Endothelial cell of umbilical vein (primary cell): ENCODE data around the gene PGAM2. TPM values are rescaled to one million over a fixed set of nuclear protein-coding genes. Genes with fewer than 3 reads are reported as not detected.

Experiments
- BruUV-seq: library from RNA; stranded (reverse); fragments of 400-500 nt; replicated peaks from 2 replicates; lab custom pipeline; 2021; lab: Mats Ljungman, UMichigan
- CTCF ChIA-PET: fragments of 300-600, 350-600 bp; sonication (Branson Sonifier 250); formaldehyde crosslinking; loops from one replicate; lab custom pipeline; 2021; ENCODE audit warnings: antibody characterized with exemption, inconsistent platforms; lab: Charles Lee
- POLR2A ChIA-PET: fragments of 300-600, 350-600 bp; sonication (Branson Sonifier 250); formaldehyde crosslinking; loops from one replicate; lab custom pipeline; 2021; ENCODE audit warnings: antibody characterized with exemption, inconsistent platforms; lab: Charles Lee
- DNase-seq: peaks from one replicate; pipeline ENCODE4 v3.0.0-alpha.2; 2011; ENCODE audit warnings: low read depth, low spot score
- FAIRE-seq: peaks from 2 replicates; lab custom pipeline; 2011; peaks lifted over from hg19 to GRCh38; lab: Jason Lieb, UNC
- H2AFZ ChIP-seq: 2 replicates; pipeline ENCODE4 v1.6.0; 2012; ENCODE audit warnings: low read depth, low read length, control low read depth, inconsistent platforms
- H3K27ac ChIP-seq: 2 replicates; pipeline ENCODE4 v1.5.1; 2011; ENCODE audit warnings: low read depth, mild to moderate bottlenecking, control low read depth, low read length, moderate library complexity; ENCODE audit not compliant: insufficient read depth
- H3K27me3 ChIP-seq, 2 experiments: 2 replicates each; pipeline versions ENCODE4 v1.6.0 to v1.6.1; 2011; ENCODE audit warnings: low read length in 2 of 2, mixed read lengths in 1 of 2; ENCODE audit not compliant: control insufficient read depth in 2 of 2, insufficient read depth in 2 of 2
- H3K36me3 ChIP-seq, 2 experiments: 2 replicates in 1 of 2; 3 replicates in 1 of 2; pipeline ENCODE4 v1.5.1; 2011; ENCODE audit warnings: low read length in 2 of 2, mild to moderate bottlenecking in 1 of 2, moderate library complexity in 1 of 2; ENCODE audit not compliant: control insufficient read depth in 2 of 2, insufficient read depth in 2 of 2; ENCODE audit errors: extremely low read depth in 1 of 2
- H3K4me1 ChIP-seq: 3 replicates; pipeline ENCODE4 v1.5.1; 2011; ENCODE audit warnings: mild to moderate bottlenecking, low read length; ENCODE audit not compliant: control insufficient read depth, insufficient read depth; ENCODE audit errors: extremely low read depth
- H3K4me2 ChIP-seq: 2 replicates; pipeline ENCODE4 v1.6.1; 2011; ENCODE audit warnings: low read length, control low read depth, mixed read lengths; ENCODE audit not compliant: insufficient read depth
- H3K4me3 ChIP-seq, 3 experiments: fragments of 200-600 bp in 1 of 3; sonication (generic), shearing (Covaris generic) in 1 of 3; replicated peaks in 1 of 3; 2 replicates each; pipeline ENCODE4 v1.5.1; 2011 to 2016; ENCODE audit warnings: control low read depth in 3 of 3, low read length in 3 of 3, mild to moderate bottlenecking in 2 of 3, inconsistent platforms in 1 of 3, low read depth in 1 of 3, moderate library complexity in 1 of 3; ENCODE audit not compliant: insufficient read depth in 1 of 3
- H3K79me2 ChIP-seq: 2 replicates; pipeline ENCODE4 v1.6.0; 2012; ENCODE audit warnings: low read length, inconsistent platforms; ENCODE audit not compliant: control insufficient read depth, insufficient read depth
- H3K9ac ChIP-seq: replicated peaks from 2 replicates; pipeline ENCODE3; 2011; ENCODE audit warnings: low read length, control low read depth; ENCODE audit not compliant: insufficient read depth; ENCODE audit errors: extremely low read depth
- H3K9me1 ChIP-seq: replicated peaks from 3 replicates; pipeline ENCODE4 v1.6.0; 2011; ENCODE audit warnings: mild to moderate bottlenecking, low read length; ENCODE audit not compliant: control insufficient read depth, insufficient read depth; ENCODE audit errors: extremely low read depth
- H3K9me3 ChIP-seq: replicated peaks from 2 replicates; pipeline ENCODE4 v1.5.1; 2012; ENCODE audit warnings: low read length, inconsistent platforms; ENCODE audit not compliant: control insufficient read depth, insufficient read depth
- H4K20me1 ChIP-seq: replicated peaks from 2 replicates; pipeline ENCODE3; 2011; ENCODE audit warnings: mild to moderate bottlenecking, low read length; ENCODE audit not compliant: control insufficient read depth, insufficient read depth; ENCODE audit errors: extremely low read depth
- CTCF ChIP-seq, 2 donors: IDR thresholded peaks; 1 replicate in 1 of 2; 2 replicates in 1 of 2; pipeline ENCODE4 v1.5.1; 2011; ENCODE audit warnings: low read length in 2 of 2, mild to moderate bottlenecking in 2 of 2, moderate library complexity in 2 of 2, control low read depth in 1 of 2, inconsistent platforms in 1 of 2, low read depth in 1 of 2; ENCODE audit not compliant: insufficient read depth in 1 of 2; ENCODE audit errors: extremely low read depth in 1 of 2
- EZH2 ChIP-seq: IDR thresholded peaks from 2 replicates; pipeline ENCODE4 v1.6.1; 2012; ENCODE audit warnings: borderline replicate concordance, low read depth, mild to moderate bottlenecking, moderate library complexity, low read length, inconsistent platforms; ENCODE audit not compliant: severe bottlenecking
- FOS ChIP-seq: IDR thresholded peaks from 2 replicates; pipeline ENCODE4 v1.6.1; 2011; ENCODE audit warnings: mild to moderate bottlenecking, low read length, moderate library complexity, borderline replicate concordance; ENCODE audit not compliant: insufficient read depth
- GATA2 ChIP-seq: IDR thresholded peaks from 2 replicates; pipeline ENCODE4 v1.7.0; 2011; ENCODE audit warnings: low read depth, mild to moderate bottlenecking, moderate library complexity, mixed read lengths, low read length; ENCODE audit not compliant: insufficient read length, insufficient read depth
- JUN ChIP-seq: IDR thresholded peaks from 2 replicates; pipeline ENCODE4 v1.6.1; 2011; ENCODE audit warnings: borderline replicate concordance, low read depth; ENCODE audit not compliant: insufficient read length, insufficient read depth
- MAX ChIP-seq: IDR thresholded peaks from 2 replicates; pipeline ENCODE4 v1.6.1; 2011; ENCODE audit not compliant: insufficient read depth, insufficient read length
- MYC ChIP-seq: IDR thresholded peaks from one replicate; pipeline ENCODE4 v1.6.1; 2011; ENCODE audit warnings: mild to moderate bottlenecking, low read depth, low read length
- POLR2A ChIP-seq: IDR thresholded peaks from 2 replicates; pipeline ENCODE4 v1.6.1; 2012; ENCODE audit warnings: low read depth, mild to moderate bottlenecking, control low read depth, low read length
- POLR2AphosphoS5 ChIP-seq: IDR thresholded peaks from 2 replicates; pipeline ENCODE4 v1.6.1; 2012; ENCODE audit warnings: low read depth, mild to moderate bottlenecking, control low read depth, low read length, moderate library complexity; ENCODE audit not compliant: insufficient read depth
- dilution Hi-C: fragments of 300-500 bp; cut with MboI; formaldehyde crosslinking; loops from one replicate; pipeline ENCODE4 v1.15.0; 2019; ENCODE audit warnings: low sequenced_read_pairs; ENCODE audit not compliant: extremely low pct_ligation_motif_present
- intact Hi-C: fragments of 100-400 bp; cut with micrococcal nuclease; formaldehyde crosslinking; loops from one replicate; pipeline ENCODE4 v1.10.0; 2022
- polyA plus RNA-seq, 4 experiments: library from polyadenylated mRNA; depleted of rRNA in 3 of 4; stranded (reverse) in 3 of 4; unstranded in 1 of 4; fragments of >200 nt; gene quantifications; 2 replicates each; pipeline versions ENCODE4 v1.2.1 to v1.2.3, GENCODE V29; 2011 to 2012; ENCODE audit warnings: missing spikeins in 1 of 4
- total RNA-seq: library from RNA; stranded (reverse); gene quantifications from 2 replicates; pipeline ENCODE4 v1.2.3, GENCODE V29; 2021

The PGAM2 gene
- total and polyA plus RNA-seq, 2 donors (not counting 3 experiments of a cell fraction or from before 2014, with no cell fraction given) = 0.19 TPM; not detected in 1

GRCh38 chr7:44052771-44053365, 12.5 kb downstream of the PGAM2 start:
- peaks cover 7 to 43% of the 10 kb centered on the region in 2 experiments for H3K36me3 ChIP-seq
- no peak overlapping the region for H3K9ac ChIP-seq
- H3K4me1 ChIP-seq = no peaks in the 10 kb centered on the region
- H3K27me3 ChIP-seq = no peaks in the 10 kb centered on the region
- no peak overlapping the region for H3K27ac ChIP-seq
- ChIA-PET CTCF (interaction anchor here (1.5 kb wide), 1 partner anchor 33 kb away, joined by 5 read pairs; no protein-coding TSS in a partner anchor), POLR2A (interaction anchor here (0.6 kb wide), 1 partner anchor 33 kb away, joined by 3 read pairs; no protein-coding TSS in a partner anchor)
- TF ChIP-seq GATA2 = no peak
- TF ChIP-seq MAX = no peak
- no peak for TF ChIP-seq MYC
- no peak for TF ChIP-seq CTCF (IDR thresholded peaks at IDR 0.05; ENCODE audit: extremely low read depth in 1 of 2, insufficient read depth in 1 of 2, low read depth in 1 of 2, low read length in 2 of 2)
- TF ChIP-seq JUN = no peak
- no peak for TF ChIP-seq POLR2AphosphoS5
- TF ChIP-seq POLR2A = no peak
- TF ChIP-seq EZH2 = no peak
- TF ChIP-seq FOS = no peak
- no peak overlapping the region for H3K4me2 ChIP-seq
- H3K9me1 ChIP-seq = no peaks in the 10 kb centered on the region
- no TSS peak for BruUV-seq
- dilution Hi-C loops = no loop called here
- no peak overlapping the region for H2AFZ ChIP-seq
- FAIRE-seq (no peak), DNase-seq (no peak)
- H3K9me3 ChIP-seq = no peaks in the 10 kb centered on the region
- H3K79me2 ChIP-seq = peaks cover 14% of the 10 kb centered on the region
- H3K4me3 ChIP-seq = no peak overlapping the region
- intact Hi-C loops = no loop called here
- H4K20me1 ChIP-seq = no peaks in the 10 kb centered on the region
